ENCODE results near the gene ADARB1.

Gene ADARB1

DNA sequence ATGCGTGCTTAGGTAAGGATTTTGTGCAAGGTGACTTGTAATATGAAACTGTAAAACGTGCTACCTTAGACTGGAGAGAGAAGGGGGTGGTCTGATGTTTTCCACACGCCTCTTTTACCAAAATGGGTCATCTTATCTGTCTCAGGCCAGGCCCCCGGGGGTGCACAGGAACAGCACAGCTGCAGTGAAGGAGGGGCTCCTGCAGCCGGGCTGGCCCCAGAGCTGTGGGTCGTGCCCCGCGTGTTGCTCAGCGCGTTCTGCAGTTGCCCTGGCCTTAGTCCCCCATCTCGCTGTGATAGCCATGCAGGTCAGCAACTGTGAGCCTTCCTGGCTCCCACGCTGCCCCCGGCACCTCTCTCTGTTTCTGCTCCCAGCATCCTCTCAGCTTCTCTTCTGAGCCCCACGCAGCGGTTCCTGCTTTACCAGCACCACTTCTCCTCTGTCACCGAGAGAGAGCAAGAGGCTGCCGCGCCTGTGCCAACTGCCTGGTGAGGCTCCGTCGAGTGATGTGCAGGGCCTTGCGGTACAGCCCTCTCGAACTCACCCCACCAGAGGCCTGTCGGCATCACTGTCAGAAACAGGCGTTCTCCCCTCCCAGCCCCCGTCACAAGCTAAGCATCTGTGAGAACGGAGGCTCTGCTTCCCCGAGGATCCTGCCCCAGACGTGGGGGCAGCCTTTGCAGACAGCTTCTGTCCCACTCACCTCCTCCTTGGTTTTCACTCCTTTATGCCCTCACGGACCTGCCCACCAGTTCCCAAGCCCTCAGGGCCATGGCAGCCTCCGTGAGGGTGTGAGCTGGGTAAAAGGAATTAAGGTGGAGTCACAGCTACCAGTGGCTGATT lies 73.3 kb downstream of the ADARB1 start:
- no peak for DNase-seq (ENCODE audit: low read depth in 2 of 3, low spot score in 1 of 3)

GRCh38 chr21:45148316-45148990 lies 74.1 kb downstream of the ADARB1 start:
- DNase-seq (ENCODE audit: low read depth in 2 of 3, low spot score in 1 of 3) = no peak

DNA sequence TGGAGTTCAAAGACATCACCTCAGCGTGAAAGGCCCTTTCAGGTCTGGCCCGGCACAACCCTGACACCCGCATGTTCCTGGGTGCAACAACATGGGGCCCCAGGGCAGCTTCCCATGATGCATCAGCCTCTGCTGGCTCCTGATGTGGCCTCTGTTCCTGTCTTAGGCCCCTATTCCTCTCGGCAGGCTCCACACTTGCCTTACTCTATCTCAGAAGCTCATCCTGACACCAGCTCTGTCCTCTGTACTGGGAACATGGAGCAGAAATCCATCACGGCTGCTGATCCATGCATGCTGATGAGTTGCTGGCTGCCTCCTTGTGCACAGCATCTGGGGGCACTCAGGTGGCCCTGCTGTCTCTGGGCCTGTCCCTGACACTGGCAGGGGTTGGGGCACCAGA lies 74.6 kb downstream of the ADARB1 start:
- no peak for DNase-seq (ENCODE audit: low read depth in 2 of 3, low spot score in 1 of 3)

DNA sequence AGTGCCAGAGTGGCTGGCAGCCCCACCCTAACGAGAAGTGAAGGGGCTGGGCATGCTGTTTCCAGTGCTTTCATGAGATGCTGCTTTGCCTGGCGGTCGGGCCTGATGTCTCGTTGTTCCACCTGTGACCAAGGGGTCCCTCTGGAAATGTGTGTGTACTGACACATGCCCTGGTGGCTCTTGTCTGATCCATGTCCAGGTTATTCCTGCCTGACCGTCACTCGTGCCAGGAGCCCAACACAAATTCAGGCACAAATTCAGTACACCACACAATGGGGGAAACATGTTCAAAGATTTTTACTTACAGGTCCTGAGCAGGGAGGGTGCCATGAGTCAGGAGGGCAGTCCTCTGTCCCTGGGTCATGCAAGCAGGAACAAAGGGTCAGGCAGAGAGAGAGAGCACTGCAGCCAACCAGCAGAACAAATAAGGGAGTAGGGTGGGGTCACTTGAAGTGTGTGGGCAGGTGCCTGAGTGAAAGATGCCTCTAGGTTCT lies 76.3 kb downstream of the ADARB1 start:
- DNase-seq (ENCODE audit: low read depth in 2 of 3, low spot score in 1 of 3) = no peak

- no peak for DNase-seq (ENCODE audit: low read depth in 2 of 3, low spot score in 1 of 3)
Measured at GRCh38 chr21:45151445-45152160, 77.2 kb downstream of the ADARB1 start.

GRCh38 chr21:45152265-45152746 lies 77.9 kb downstream of the ADARB1 start:
- peak; percentile 50 to 60 (median 54) for DNase-seq (ENCODE audit: low read depth in 2 of 3, low spot score in 1 of 3)

GRCh38 chr21:45153358-45154318 lies 79.3 kb downstream of the ADARB1 start:
- DNase-seq (ENCODE audit: low read depth in 2 of 3, low spot score in 1 of 3) = no peak

- DNase-seq (ENCODE audit: low read depth in 2 of 3, low spot score in 1 of 3) = no peak
Measured at GRCh38 chr21:45154511-45155508, 80.4 kb downstream of the ADARB1 start.

DNA sequence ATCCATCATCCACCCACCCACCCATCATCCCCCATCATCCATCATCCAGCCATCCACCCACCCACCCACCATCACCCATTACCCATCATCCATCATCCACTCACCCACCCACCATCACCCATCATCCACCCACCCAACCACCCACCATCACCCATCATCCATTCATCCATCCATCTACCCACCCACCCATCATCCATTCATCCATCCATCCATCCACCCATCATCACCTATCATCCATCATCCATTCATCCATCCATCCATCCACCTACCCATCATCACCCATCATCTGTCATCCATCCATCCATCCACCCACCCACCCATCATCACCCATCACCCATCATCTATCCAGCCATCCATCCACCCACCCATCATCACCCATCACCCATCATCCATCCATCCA lies 81.5 kb downstream of the ADARB1 start:
- DNase-seq (ENCODE audit: low read depth in 2 of 3, low spot score in 1 of 3) = no peak

GRCh38 chr21:45156459-45156858 lies 82.1 kb downstream of the ADARB1 start:
- no peak for DNase-seq (ENCODE audit: low read depth in 2 of 3, low spot score in 1 of 3)

DNA sequence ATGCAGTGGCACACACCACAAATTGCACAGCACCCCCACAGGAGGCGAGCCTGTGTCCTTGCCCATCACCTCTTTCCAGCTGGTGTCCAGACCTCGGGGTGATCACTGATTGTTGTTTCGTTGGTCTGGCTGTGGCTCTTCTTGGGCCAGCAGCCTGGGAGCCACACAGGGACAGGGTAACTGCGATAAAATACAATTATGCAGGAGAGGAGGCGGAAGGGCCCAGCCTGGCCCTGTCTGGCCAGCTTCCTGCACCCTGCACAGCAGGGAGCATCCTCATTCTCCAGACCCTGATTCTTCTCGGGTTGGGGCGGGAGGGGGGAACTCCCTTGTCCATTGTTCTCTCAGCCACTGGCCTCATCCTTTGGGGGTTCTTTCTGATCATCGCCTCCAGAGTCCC lies 83.6 kb downstream of the ADARB1 start:
- no peak for DNase-seq (ENCODE audit: low read depth in 2 of 3, low spot score in 1 of 3)

DNA sequence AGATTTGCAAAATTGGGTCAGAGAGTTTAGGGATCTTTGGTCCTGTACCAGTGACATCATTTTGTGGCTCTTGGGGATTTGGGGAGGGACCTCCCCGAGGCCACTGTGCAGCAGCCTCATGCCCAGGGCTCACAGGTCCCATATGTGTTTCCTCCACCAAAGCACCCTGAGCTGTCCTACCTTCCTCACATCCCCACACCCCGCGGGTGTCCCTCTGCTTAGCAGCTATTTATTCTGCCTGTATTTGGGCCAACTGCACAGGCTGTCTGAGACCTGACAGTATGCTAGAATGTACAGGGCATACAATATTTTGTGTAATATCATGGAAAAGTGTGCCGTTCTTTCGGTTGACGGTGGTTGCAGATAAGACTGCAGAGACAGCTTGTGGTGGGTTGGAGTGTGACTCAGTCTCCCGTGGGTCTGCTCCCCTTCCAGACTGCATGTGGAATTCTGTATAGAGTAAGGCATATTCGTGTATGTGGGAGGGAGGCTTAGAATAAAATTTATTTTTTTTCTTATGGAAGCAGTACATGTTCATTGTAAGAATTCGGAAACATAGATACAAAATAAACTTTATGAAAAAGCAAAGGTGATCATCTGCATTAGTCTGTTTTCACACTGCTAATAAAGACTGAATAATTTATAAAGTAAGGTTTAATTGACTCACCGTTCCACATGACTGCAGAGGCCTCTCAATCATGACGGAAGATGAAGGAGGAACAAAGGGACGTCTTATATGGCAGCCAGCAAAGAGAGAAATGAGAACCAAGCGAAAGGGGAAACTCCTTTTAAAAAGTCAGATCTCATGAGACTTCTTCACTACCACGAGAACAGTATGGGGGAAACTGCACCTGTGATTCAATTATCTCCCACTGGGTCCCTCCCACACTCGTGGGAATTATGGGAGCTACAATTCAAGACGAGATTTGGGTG lies 84.4 kb downstream of the ADARB1 start:
- no peak for DNase-seq (ENCODE audit: low read depth in 2 of 3, low spot score in 1 of 3)

GRCh38 chr21:45160198-45160597 lies 85.8 kb downstream of the ADARB1 start:
- no peak for DNase-seq (ENCODE audit: low read depth in 2 of 3, low spot score in 1 of 3)

DNA sequence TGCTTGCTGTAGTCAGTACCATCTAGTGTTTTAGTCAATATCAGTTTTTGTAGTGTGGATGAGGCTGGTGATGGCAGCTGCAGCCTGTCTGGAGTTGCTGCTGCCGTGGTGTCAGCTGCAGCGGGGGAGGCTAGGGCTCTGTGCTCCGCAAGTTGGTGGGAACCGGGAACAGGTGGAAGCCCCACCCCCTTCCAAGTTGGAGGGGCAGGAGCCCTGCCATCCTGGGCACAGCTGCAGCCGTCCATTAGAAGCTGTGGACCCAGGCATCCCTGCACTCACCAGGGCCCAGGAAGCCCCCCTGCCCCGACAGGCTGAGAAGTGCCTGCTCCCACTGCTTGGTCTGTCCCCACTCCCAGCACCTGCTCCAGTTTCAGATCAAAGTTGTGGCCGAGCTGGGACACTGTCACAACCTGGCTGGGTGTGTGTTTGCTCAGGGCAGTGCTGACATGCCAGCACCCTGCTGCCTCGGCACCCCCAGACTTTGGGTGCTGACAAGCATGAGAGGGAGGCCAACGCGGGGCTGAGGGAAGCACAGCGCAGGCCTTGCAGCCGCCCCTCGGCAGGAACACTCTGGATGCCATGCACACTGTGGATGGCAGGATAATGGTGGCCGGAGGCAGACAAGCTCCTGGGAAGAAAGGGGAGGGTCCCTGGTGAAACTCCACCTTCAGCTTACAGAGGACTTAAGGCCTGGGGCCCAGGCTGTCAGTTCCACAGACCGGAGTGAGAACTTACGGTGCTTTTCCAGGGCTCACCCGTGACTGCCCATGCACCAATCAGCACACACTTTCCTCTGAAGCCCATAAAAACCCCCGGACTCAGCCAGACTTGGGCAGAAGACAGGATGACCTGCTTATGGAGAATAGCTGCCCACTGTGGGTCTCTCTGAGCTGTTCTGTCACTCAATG lies 86.9 kb downstream of the ADARB1 start:
- DNase-seq (ENCODE audit: low read depth in 2 of 3, low spot score in 1 of 3) = no peak

DNA sequence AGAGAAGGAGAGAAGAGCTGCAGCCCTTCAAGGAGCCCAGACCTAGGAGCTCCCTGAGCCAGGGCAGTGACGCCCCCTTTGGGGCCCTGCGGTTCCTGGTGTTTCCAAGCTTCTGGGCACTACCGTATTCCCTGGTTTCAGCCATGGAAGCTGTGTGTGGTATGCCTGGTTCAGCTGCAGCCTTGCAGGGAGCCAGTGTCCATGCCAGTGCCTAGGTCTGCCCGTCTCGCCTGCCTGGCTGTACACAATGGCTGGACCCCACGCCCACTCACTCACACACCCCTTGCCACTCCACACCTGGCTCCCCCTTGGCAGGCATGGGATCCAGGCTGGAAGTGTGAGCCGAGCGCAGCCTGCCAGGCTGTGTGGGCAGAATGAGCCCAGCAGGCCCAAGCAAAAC lies 87.7 kb downstream of the ADARB1 start:
- no peak for DNase-seq (ENCODE audit: low read depth in 2 of 3, low spot score in 1 of 3)

- DNase-seq (ENCODE audit: low read depth in 2 of 3, low spot score in 1 of 3) = no peak
Measured at GRCh38 chr21:45162809-45163208, 88.4 kb downstream of the ADARB1 start.
